Kidney (tissue), 14 donors: ENCODE data around the gene NDUFAF8. TPM values are rescaled to one million over a fixed set of nuclear protein-coding genes. Genes with fewer than 3 reads are reported as not detected.

Experiments used
- DNase-seq, 5 donors: peaks; one replicate each; pipeline ENCODE4 v3.0.0-alpha.2; 2013 to 2020
- FAIRE-seq: peaks from 2 replicates; lab custom pipeline; 2012; peaks lifted over from hg19 to GRCh38; lab: Jason Lieb, UNC
- H3K27ac ChIP-seq, 2 donors: one replicate each; pipeline ENCODE4 v1.7.0; 2013; ENCODE audit warnings: low read depth in 2 of 2, low read length in 2 of 2, inconsistent platforms in 1 of 2
- H3K27me3 ChIP-seq: one replicate; pipeline ENCODE4 v1.7.1; 2013; ENCODE audit warnings: low read length, inconsistent platforms; ENCODE audit not compliant: control insufficient read depth, insufficient read depth
- H3K36me3 ChIP-seq, 3 donors: one replicate each; pipeline versions ENCODE4 v1.7.0 to v1.7.1; 2013; ENCODE audit warnings: low read length in 3 of 3, control low read depth in 1 of 3, inconsistent platforms in 1 of 3; ENCODE audit not compliant: insufficient read depth in 3 of 3, control insufficient read depth in 2 of 3
- H3K4me1 ChIP-seq, 3 donors: one replicate each; pipeline versions ENCODE4 v1.7.0 to v1.7.1; 2013; ENCODE audit warnings: low read length in 3 of 3, inconsistent platforms in 1 of 3, low read depth in 1 of 3; ENCODE audit not compliant: control insufficient read depth in 2 of 3, insufficient read depth in 2 of 3
- H3K4me3 ChIP-seq, 3 donors: one replicate each; pipeline versions ENCODE4 v1.7.0 to v1.8.1; 2013; ENCODE audit warnings: low read length in 3 of 3, control low read depth in 1 of 3, inconsistent platforms in 1 of 3
- H3K9ac ChIP-seq, 3 donors: one replicate each; pipeline versions ENCODE4 v1.7.0 to v1.7.1; 2013; ENCODE audit warnings: low read length in 3 of 3, control low read depth in 1 of 3, inconsistent platforms in 1 of 3
- H3K9me3 ChIP-seq, 3 donors: one replicate each; pipeline versions ENCODE4 v1.7.0 to v1.7.1; 2013; ENCODE audit warnings: low read length in 3 of 3, control low read depth in 1 of 3, inconsistent platforms in 1 of 3; ENCODE audit not compliant: control insufficient read depth in 2 of 3, insufficient read depth in 1 of 3
- intact Hi-C: fragments of 100-400 bp; cut with DNase I; formaldehyde crosslinking; loops from one replicate; pipeline ENCODE4 v1.11.1; 2022
- polyA plus RNA-seq: library from polyadenylated mRNA; stranded (reverse); fragments of 350-450 nt; fragmentation: Illumina TruSeq; extraction: RNeasy Lipid Tissue Mini Kit (QIAGEN cat#74804); gene quantifications from one replicate; pipeline ENCODE4 v1.2.3, GENCODE V29; 2014; ENCODE audit warnings: low read depth, low replicate concordance; ENCODE audit not compliant: insufficient read depth
- total RNA-seq: library from RNA; stranded (reverse); fragmentation: NEBNext Ultra II Directional; extraction: Animal tissue kit (Norgen Biotek cat#: 25700); gene quantifications from one replicate; pipeline ENCODE4 v1.2.1, GENCODE V29; 2021
- TF ChIP-seq, protein P1 (sequence below): IDR thresholded peaks from 3 replicates; pipeline ENCODE4 v1.5.1; 2012; ENCODE audit warnings: mild to moderate bottlenecking, moderate library complexity, borderline replicate concordance; ENCODE audit not compliant: insufficient read depth; ENCODE audit errors: extremely low read depth
- donor health status: control.
- donor health status: control.
- donor health status: control.
- donor health status: control.
- donor health status: control.
- donor health status: DM: yes; HTN: yes; CAD: no.
- donor health status: Normal renal cell carcinoma (clear cell type).

Gene NDUFAF8
- total and polyA plus RNA-seq, 2 donors from 2014 or later = 38.6 to 134 TPM

DNA sequence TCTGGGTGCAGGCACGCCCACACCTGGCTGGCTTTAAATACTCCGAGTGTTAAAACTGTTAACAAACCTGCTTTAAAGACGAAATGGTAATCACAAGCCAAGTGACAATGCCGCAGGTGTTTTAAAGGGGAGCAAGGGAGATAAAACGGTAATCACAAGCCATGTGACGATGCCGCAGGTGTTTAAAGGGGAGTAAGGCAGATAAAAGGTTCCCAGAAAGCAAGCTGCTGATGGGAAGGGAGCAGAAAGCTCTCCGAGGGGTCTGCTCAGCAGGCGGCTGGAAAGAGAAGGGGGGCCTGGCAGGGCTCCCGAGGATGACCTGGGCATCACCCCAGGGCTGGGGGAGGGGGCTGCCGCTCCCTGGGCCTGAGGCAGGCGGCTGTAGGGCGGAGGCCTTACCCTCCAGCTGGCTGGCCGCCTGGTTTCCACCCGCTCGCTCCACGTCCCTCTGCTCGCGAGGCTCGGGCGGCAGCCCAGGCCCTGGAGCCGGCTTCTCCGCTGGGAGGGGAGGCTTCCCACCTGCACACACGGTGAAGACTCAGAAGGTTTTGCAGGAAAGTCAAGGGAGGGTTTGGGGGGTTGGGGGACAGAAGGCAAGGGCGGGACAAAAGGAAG is 12.1 kb downstream of the NDUFAF8 start:
- H3K9me3 ChIP-seq = no peaks in the 10 kb centered on the region
- DNase-seq (peak in 1 of 5 donors; percentile 67), FAIRE-seq (no peak)
- no peaks in the 10 kb centered on the region for H3K27me3 ChIP-seq
- H3K36me3 ChIP-seq = peaks cover 0 to 13% (median 4%) of the 10 kb centered on the region in 3 donors
- intact Hi-C loops = loop anchor here (10.0 kb wide), 1 partner anchor 234 kb away; no protein-coding TSS in a partner anchor
- TF ChIP-seq, protein P1, sequence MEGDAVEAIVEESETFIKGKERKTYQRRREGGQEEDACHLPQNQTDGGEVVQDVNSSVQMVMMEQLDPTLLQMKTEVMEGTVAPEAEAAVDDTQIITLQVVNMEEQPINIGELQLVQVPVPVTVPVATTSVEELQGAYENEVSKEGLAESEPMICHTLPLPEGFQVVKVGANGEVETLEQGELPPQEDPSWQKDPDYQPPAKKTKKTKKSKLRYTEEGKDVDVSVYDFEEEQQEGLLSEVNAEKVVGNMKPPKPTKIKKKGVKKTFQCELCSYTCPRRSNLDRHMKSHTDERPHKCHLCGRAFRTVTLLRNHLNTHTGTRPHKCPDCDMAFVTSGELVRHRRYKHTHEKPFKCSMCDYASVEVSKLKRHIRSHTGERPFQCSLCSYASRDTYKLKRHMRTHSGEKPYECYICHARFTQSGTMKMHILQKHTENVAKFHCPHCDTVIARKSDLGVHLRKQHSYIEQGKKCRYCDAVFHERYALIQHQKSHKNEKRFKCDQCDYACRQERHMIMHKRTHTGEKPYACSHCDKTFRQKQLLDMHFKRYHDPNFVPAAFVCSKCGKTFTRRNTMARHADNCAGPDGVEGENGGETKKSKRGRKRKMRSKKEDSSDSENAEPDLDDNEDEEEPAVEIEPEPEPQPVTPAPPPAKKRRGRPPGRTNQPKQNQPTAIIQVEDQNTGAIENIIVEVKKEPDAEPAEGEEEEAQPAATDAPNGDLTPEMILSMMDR = no peak
- peaks cover 0 to 17% (median 7%) of the 10 kb centered on the region in 3 donors for H3K4me1 ChIP-seq
- H3K9ac ChIP-seq = no peak overlapping the region
- no peak overlapping the region for H3K4me3 ChIP-seq
- H3K27ac ChIP-seq = no peak overlapping the region

DNA sequence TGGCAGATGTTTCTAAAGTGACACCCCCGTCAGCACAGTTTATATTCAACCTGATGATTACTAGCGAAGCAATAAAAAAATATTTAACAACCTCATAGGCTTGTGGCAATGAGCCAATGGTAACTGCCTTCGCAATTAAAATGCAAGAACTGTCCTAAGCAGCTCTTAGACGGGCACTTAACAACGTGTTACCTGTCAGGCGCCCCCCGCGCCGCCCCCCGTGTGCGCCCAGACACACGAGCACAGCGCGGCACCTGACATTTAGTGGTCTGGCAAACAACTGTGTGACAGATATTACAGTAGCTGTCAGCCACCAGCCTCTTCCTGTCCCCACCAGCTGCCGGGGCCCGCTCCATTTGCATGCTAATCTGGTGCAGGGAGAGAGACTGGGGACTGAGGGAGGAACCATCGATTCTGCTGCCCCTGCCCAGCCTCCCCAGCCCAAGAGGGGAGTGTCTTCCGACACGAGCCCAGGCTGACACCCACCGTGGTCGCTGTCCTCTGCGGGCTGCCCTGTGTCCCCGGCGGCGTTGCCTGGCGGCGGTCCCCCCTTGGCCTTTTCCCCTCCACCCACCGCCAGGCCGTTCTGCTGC is 12.7 kb downstream of the NDUFAF8 start:
- FAIRE-seq (no peak), DNase-seq (peak in 1 of 5 donors; percentile 73)
- no peak overlapping the region for H3K9ac ChIP-seq
- H3K4me1 ChIP-seq = peaks cover 0 to 17% (median 12%) of the 10 kb centered on the region in 3 donors
- TF ChIP-seq, protein P1 = no peak
- H3K36me3 ChIP-seq = peaks cover 0 to 13% (median 4%) of the 10 kb centered on the region in 3 donors
- no peak overlapping the region for H3K4me3 ChIP-seq
- H3K27me3 ChIP-seq = no peaks in the 10 kb centered on the region
- no peak overlapping the region for H3K27ac ChIP-seq
- H3K9me3 ChIP-seq = no peaks in the 10 kb centered on the region
- intact Hi-C loops = loop anchor here (10.0 kb wide), 1 partner anchor 233 kb away; no protein-coding TSS in a partner anchor

DNA sequence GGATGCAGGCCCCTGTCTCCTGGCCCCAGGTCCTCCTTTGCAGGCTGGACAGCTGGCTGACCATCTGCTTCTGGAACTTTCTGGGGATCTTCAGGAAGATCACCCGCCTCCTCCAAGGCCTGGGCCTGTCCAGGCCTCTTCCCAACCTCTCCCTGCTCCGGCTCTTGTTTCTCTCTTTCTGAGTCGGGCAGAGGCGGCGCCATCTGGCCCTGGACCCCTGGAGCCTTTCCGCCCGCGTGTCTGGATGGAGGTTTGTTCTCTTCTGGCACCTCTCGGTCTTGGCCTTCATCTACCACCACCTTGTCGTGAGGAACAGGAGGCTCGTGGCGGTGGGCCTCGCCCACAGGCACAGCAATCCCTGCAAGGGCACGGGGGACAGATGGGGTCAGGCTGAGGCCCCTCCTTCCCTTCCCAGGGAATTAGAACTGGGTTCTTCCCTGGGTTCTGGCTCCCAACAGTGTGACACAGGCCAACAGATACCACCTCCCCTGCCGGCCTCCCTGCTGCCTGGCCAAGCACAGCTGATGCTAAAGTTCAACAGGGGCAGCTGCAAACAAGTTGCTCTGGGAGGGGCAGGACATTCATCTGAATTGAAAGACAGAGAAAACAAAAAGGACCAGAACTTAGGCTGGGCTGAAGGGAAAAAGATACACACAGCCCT is 13.3 kb downstream of the NDUFAF8 start:
- peak in 1 of 5 donors; percentile 63 for DNase-seq
- peaks cover 0 to 17% (median 12%) of the 10 kb centered on the region in 3 donors for H3K4me1 ChIP-seq
- H3K27ac ChIP-seq = no peak overlapping the region
- H3K36me3 ChIP-seq = peaks cover 0 to 13% (median 4%) of the 10 kb centered on the region in 3 donors
- intact Hi-C loops = loop anchor here (10.0 kb wide), 1 partner anchor 232 kb away; no protein-coding TSS in a partner anchor
- no peaks in the 10 kb centered on the region for H3K27me3 ChIP-seq
- no peak overlapping the region for H3K4me3 ChIP-seq
- TF ChIP-seq, protein P1 = no peak
- FAIRE-seq = no peak
- no peaks in the 10 kb centered on the region for H3K9me3 ChIP-seq
- no peak overlapping the region for H3K9ac ChIP-seq
